CD4-positive, alpha-beta T cell treated with Interleukin-15 for 1 hour (primary cell): ENCODE results near the gene ZMYND19.
"Not testable (repeated sequence)": the region's sequence is repeated elsewhere in the genome, so short reads cannot be mapped to it uniquely, and the experiment has no call there.

Experiments
- DNase-seq: peaks from one replicate; pipeline ENCODE4 v3.0.0-alpha.2; 2020

Gene ZMYND19

GRCh38 chr9:137583957-137584356, 6.4 kb downstream of the ZMYND19 start:
- DNase-seq = no peak

DNA sequence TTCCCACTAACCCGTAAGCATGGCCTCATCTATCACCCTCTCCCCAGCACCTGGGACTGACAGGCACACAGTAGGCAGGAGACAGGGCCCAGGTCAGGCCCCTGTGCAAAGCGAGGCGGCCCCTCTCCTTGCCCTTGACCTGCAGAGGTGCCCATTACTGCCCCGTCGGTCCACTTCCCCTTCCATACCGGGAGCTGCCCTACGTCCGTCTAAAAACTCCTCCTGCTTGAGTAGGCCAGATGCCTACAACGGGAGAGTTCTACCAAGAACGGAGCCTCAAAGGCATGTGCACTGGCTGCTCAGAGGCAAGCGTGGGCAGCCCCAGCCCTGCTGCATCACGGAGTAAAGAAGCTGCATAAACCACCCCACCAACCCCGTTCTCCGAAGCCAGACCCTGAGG, 7.0 kb downstream of the ZMYND19 start:
- DNase-seq = no peak

GRCh38 chr9:137582286-137582860, 7.9 kb downstream of the ZMYND19 start:
- no peak for DNase-seq

GRCh38 chr9:137581361-137582285, 8.7 kb downstream of the ZMYND19 start:
- no peak for DNase-seq

DNA sequence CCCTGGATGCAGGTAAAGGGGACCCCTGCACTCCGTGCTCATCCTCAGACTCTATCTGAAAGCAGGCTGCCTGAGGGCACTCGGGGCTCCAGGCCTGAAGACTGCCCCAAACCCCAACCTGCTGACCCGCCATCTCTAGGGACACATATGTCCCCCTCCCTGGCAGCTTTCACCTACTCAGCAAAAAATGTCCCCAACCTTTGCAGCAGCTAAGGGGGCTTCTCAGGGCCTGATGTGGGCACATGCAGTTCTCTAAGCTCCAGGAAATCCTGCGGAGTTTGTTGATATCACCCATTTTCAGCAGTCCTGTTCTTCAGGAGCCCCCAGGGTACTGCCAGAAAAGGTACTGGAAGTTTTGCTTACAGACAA, 9.4 kb downstream of the ZMYND19 start:
- no peak for DNase-seq

- no peak for DNase-seq
Measured at GRCh38 chr9:137580209-137580953, 9.9 kb downstream of the ZMYND19 start.

DNA sequence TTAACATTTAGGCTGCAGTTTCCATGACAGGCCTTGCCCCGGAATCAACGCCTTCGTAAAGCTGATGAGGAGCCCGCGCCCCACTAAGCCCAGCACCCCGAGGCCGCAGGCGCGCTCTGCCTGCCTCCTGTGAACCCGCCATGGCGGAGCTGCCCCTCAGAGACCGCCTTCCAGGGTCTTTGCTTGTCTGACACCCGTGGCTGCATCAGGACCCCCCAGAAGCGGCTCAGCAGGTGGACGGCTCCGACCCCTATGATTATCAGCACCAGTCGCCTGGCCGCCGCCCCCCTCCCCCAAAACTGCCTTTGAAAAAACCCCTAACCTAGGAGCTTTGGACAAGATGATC, 11.1 kb downstream of the ZMYND19 start:
- no peak for DNase-seq

DNA sequence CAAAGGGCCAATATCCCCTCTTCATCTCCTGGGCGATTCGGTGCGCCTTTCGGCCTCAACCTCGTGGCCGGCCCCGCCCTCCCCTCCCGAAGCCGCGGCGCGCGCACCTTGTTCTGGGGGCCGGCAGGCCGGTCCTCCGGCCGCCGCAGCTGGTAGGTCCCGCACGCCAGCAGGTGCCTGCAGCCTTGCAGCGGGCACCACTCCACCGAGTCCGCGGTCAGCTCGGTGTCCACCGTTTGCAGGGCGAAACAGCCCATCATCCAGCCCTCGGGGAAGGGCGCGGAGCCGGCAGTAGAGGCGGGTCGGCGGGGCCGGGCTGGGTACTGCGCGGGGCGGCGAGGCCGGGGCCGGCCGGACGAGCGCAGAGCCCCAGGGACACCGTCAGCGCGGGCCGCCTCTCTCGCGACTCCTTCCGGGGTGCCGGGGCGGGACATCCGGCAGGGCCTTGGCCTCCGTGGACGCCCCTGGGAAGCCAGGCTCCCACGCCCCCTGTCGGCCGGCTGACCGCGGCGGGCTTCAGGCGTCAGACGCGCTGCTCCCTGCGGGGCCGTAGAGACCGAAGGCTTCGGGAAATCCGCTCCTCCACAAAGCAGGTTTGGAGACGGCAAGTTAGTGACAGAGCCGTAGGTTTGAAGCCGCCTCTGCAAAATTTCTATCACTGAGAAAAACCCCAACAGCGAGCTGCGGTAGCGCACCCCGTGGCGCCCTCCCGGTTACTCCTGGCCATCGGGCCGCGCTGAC, 11.6 kb downstream of the ZMYND19 start, which contains the start of gene DPH7:
TSS of gene DPH7 (minus strand) at position 408 of the 741 bp plus-strand sequence. CDS start at position 260, 148 bp downstream.
- DNase-seq = peak; percentile 91

GRCh38 chr9:137575716-137576411, 14.4 kb downstream of the ZMYND19 start:
- no peak for DNase-seq

DNA sequence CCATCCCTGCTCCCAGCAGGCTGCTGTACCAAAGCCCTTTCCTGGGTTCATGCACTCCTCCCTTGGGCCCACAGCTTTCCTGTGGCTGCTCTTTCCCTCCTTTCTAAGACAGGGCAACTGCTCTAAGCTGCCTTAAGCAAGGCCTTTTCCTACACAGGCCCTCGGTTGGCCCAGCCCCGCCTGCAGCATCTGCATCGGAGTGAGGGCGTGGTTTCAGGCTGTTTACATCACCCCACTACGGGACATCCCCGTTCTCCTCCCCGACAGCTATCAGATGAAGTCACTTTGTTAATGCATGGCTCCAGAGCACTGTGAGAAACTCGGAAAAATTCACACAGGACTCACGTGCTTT, 15.0 kb downstream of the ZMYND19 start:
- DNase-seq = no peak

GRCh38 chr9:137574192-137574591, 16.1 kb downstream of the ZMYND19 start:
- DNase-seq = no peak

DNA sequence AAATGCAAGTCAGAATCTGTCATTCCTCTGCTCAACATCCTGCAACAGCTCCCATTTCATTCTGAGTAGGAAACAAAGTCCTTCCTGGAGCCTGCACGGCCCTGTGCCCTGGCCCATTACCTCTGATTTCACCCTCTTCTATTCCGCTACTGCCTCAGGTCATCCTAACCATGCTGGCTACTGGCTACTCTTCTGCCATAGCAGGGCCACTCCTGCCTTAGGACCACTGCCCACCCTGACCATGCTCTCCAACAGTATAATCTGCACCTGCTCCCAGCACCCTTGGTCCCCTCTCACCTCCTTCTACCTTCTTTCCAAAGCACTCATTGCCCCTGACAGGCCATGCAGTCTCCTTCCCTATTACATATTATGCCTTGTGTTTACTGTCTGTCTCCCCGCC, 19.7 kb downstream of the ZMYND19 start:
- DNase-seq = no peak

- DNase-seq = no peak
Measured at GRCh38 chr9:137569609-137570203, 20.6 kb downstream of the ZMYND19 start.

- not testable (repeated sequence) for DNase-seq
Measured at GRCh38 chr9:137568445-137568844, 21.9 kb downstream of the ZMYND19 start.

GRCh38 chr9:137564817-137565411, 25.4 kb downstream of the ZMYND19 start:
- no peak for DNase-seq

DNA sequence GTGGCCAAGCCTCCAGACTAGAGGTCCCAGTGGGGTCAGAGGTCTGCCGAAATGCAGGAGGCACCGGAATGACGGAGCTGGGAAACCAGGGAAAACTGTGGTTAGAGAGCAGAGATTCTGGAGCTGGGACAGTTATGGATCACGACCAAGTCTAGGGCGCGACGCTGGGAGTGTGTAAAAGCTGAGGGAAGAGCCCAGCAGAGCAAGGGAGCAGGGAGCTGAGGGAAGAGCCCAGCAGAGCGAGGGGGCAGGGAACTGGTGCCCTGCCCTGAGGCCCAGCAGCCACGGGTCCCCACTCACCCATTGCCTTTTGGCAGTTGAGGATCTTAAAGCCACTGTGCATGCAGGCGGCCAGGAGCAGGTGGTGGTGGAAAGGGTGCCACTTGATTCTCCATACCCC, 26.2 kb downstream of the ZMYND19 start:
- no peak for DNase-seq

DNA sequence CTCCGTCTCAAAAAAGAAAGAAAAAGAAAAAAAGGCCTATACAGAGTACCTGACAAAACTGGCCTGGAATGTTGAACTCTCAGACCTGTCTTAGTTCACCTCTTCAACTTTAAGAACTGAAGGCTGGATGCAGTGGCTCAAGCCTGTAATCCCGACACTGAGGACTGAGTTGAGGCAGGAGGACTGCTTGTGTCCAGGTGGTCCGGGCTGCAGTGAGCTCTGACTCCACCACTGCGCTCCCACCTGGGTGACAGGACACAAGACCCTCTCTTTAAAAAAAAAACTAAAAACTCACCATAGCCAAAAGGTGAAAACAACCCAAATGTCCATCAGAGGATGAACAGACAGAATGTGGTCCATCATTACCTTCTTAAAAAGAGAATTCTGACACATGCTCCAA, 32.2 kb downstream of the ZMYND19 start:
- DNase-seq = no peak

- no peak for DNase-seq
Measured at GRCh38 chr9:137556069-137556838, 34.1 kb downstream of the ZMYND19 start.

DNA sequence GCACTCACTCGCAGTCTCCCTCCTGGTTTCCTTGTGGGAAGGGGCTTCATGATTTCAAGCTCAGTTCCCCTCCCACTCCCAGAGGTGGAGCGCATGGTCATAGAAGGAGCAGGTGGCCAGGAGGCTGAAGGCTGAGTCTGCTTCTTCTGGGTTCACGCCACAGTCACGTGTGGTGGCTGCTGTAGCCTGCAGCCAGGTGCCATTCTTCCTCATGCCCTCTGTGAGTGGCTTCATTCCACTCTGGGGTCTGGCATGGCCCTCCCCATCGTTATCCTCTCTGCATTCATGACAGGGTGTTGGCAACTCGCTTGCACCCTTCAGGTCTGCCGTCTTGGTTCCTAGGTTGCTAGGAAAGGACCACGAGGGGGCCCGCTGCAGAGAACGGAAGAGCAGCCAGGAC, 35.1 kb downstream of the ZMYND19 start:
- no peak for DNase-seq

DNA sequence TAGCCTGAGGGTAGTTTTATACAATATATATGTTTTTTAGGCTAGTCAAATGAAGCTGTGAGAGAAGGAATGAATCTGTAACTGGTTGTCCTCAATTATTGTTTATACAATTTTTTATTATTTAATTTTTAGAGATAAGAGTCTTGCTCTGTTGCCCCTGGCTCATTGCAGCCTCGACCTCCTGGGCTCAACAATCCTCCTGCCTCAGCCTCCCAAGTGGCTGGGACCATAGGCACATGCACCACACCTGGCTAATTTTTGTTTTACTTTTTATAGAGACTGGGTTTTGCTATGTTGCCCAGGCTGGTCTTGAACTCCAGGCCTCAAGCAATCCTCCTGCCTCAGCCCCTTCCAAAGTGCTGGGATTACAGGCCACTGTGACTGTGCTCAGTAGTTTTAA, 36.0 kb downstream of the ZMYND19 start:
- DNase-seq = no peak

- not testable (repeated sequence) for DNase-seq
Measured at GRCh38 chr9:137553654-137554053, 36.7 kb downstream of the ZMYND19 start.
